Activated T-cell treated with anti-CD3 and anti-CD28 coated beads, Interleukin-2, amount 50 U/mL, for 24 hours (primary cell): ENCODE measurements around the gene SFI1.
"Not testable (repeated sequence)": the region's sequence is repeated elsewhere in the genome, so short reads cannot be mapped to it uniquely, and the experiment has no call there.

Source experiments
- DNase-seq: peaks from one replicate; pipeline ENCODE4 v3.0.0-alpha.2; 2020
- H3K27ac Mint-ChIP-seq: 2 replicates; pipeline ENCODE4 v1.8.0; 2020; ENCODE audit warnings: mild to moderate bottlenecking, mixed read lengths
- H3K27me3 Mint-ChIP-seq: 2 replicates; pipeline ENCODE4 v1.8.0; 2020; ENCODE audit warnings: mixed read lengths
- H3K36me3 Mint-ChIP-seq: 2 replicates; pipeline ENCODE4 v1.8.0; 2020; ENCODE audit warnings: low read depth, mixed read lengths
- H3K4me1 Mint-ChIP-seq: 2 replicates; pipeline ENCODE4 v1.8.0; 2020; ENCODE audit warnings: low read depth, mixed read lengths
- H3K4me3 Mint-ChIP-seq: 2 replicates; pipeline ENCODE4 v1.8.0; 2020; ENCODE audit warnings: mild to moderate bottlenecking, moderate library complexity, mixed read lengths
- H3K9me3 Mint-ChIP-seq: 2 replicates; pipeline ENCODE4 v1.8.0; 2020; ENCODE audit warnings: mixed read lengths

SFI1 gene

GRCh38 chr22:31488346-31488883 is 7.9 kb upstream of the SFI1 start:
- H3K36me3 Mint-ChIP-seq, result peaks cover 74% of the 10 kb centered on the region
- H3K4me1 Mint-ChIP-seq, result peaks cover 62% of the 10 kb centered on the region
- peak overlapping the region; percentile 88 for H3K4me3 Mint-ChIP-seq

GRCh38 chr22:31488988-31489617 is 7.2 kb upstream of the SFI1 start:
- Mint-ChIP-seq H3K27me3 (no peaks in the 10 kb centered on the region), H3K4me1 (peaks cover 60% of the 10 kb centered on the region), H3K27ac (peak overlapping the region; percentile 89), H3K36me3 (peaks cover 67% of the 10 kb centered on the region), H3K4me3 (peak overlapping the region; percentile 89), H3K9me3 (no peaks in the 10 kb centered on the region)
- peak; percentile 65 for DNase-seq

More at GRCh38 chr22:31488346-31488883, 7.9 kb upstream of the SFI1 start:
- no peak for DNase-seq
- Mint-ChIP-seq H3K27me3 (no peaks in the 10 kb centered on the region), H3K27ac (peak overlapping the region; percentile 89), H3K9me3 (no peaks in the 10 kb centered on the region)

- peak within 1 kb of the TSS; percentile 96 for H3K27ac Mint-ChIP-seq
- peaks cover 60% of the 10 kb centered on the region for H3K4me1 Mint-ChIP-seq
- H3K27me3 Mint-ChIP-seq, result no peaks in the 10 kb centered on the region
- H3K9me3 Mint-ChIP-seq, result no peaks in the 10 kb centered on the region
- H3K4me3 Mint-ChIP-seq, result peak within 1 kb of the TSS; percentile 89
- peak; percentile 90 for DNase-seq
- peaks cover 60% of the 10 kb centered on the region for H3K36me3 Mint-ChIP-seq
Measured at GRCh38 chr22:31489632-31490495, 6.5 kb upstream of the SFI1 start, which contains the start of gene EIF4ENIF1. Gene EIF4ENIF1 (minus strand): TSS chr22:31489842. CDS start chr22:31488718, 1,124 bp downstream.

DNA sequence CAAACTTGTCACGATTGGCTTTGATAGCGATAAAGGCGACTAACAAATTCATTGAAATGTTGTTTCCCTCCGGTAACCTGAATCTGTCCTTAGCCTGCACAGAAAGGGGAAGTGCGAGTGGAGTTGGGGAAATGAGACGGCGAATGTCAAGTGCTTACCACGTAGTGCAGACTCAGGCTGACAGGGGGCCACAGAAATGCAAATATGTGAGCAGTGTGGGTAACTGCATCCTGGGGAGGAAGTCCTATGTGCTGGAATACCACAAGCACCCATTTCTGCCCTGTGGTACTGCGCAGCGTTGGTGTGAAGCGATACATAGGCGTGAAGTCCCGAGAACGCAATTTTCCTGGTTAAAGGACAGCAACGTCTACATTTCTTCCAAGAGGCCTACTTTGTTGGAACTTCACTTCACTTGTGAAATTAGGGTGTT is 5.8 kb upstream of the SFI1 start:
- Mint-ChIP-seq H3K4me1 (peaks cover 55% of the 10 kb centered on the region), H3K27me3 (no peaks in the 10 kb centered on the region), H3K36me3 (peaks cover 53% of the 10 kb centered on the region)

GRCh38 chr22:31491218-31491962 is 4.9 kb upstream of the SFI1 start:
- Mint-ChIP-seq H3K9me3 (no peaks in the 10 kb centered on the region), H3K27ac (peak overlapping the region; percentile 96), H3K4me1 (peaks cover 60% of the 10 kb centered on the region), H3K27me3 (no peaks in the 10 kb centered on the region), H3K4me3 (peak overlapping the region; percentile 89), H3K36me3 (peaks cover 54% of the 10 kb centered on the region)
- DNase-seq, result no peak

More for the DNA sequence above, 5.8 kb upstream of the SFI1 start:
- Mint-ChIP-seq H3K4me3 (peak overlapping the region; percentile 89), H3K9me3 (no peaks in the 10 kb centered on the region), H3K27ac (peak overlapping the region; percentile 96)
- peak; percentile 65 for DNase-seq

DNA sequence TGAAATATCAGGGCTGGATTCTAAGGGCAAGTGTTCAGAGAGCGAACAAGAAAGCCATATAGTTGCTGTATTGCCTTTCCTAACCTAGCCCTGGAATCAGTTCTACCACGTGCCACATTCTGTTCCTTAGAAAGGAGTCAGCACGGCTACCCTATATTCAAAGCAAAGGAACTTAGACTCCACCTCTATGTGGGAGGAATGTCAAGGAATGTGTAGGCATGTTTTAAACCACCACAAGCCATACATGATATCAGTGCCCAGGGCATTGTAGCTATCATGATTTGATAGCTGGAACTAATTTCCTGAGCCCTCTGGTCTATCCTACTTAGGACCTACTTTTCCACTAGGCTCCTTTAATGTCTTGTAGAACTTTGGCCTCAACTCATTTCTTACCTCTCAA is 4.2 kb upstream of the SFI1 start:
- H3K9me3 Mint-ChIP-seq, result no peaks in the 10 kb centered on the region
- H3K27me3 Mint-ChIP-seq, result no peaks in the 10 kb centered on the region
- H3K4me3 Mint-ChIP-seq, result peak overlapping the region; percentile 32
- peak overlapping the region; percentile 96 for H3K27ac Mint-ChIP-seq
- peaks cover 54% of the 10 kb centered on the region for H3K4me1 Mint-ChIP-seq
- DNase-seq, result no peak
- H3K36me3 Mint-ChIP-seq, result peaks cover 52% of the 10 kb centered on the region

GRCh38 chr22:31493355-31493754 is 3.0 kb upstream of the SFI1 start:
- H3K27me3 Mint-ChIP-seq, DNase-seq, H3K9me3 Mint-ChIP-seq: not testable (repeated sequence)
- H3K4me3 Mint-ChIP-seq, result peak overlapping the region; percentile 2
- H3K27ac Mint-ChIP-seq, result peak overlapping the region; percentile 79
- H3K4me1 Mint-ChIP-seq, result peaks cover 52% of the 10 kb centered on the region
- H3K36me3 Mint-ChIP-seq, result peaks cover 50% of the 10 kb centered on the region

DNA sequence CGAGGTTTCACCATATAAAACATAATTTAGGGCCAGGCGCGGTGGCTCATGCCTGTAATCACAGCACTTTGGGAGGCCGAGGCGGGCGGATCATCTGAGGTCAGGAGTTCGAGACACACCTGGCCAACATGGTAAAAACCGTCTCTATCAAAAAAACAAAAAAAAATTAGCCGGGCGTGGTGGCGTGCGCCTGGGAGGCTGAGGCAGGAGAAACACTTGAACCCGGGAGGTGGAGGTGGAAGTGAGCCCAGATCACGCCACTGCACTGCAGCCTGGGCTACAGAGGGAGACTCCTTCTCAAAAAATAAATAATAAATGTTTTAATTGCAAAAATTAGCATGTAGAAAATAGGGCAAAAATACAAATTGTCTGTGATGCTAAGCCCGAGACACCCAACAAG is 993 bp upstream of the SFI1 start:
- peak overlapping the region; percentile 95 for H3K27ac Mint-ChIP-seq
- no peaks in the 10 kb centered on the region for H3K9me3 Mint-ChIP-seq
- H3K27me3 Mint-ChIP-seq, result no peaks in the 10 kb centered on the region
- H3K4me1 Mint-ChIP-seq, result peaks cover 59% of the 10 kb centered on the region
- peak overlapping the region; percentile 97 for H3K4me3 Mint-ChIP-seq
- peaks cover 55% of the 10 kb centered on the region for H3K36me3 Mint-ChIP-seq
- no peak for DNase-seq

DNA sequence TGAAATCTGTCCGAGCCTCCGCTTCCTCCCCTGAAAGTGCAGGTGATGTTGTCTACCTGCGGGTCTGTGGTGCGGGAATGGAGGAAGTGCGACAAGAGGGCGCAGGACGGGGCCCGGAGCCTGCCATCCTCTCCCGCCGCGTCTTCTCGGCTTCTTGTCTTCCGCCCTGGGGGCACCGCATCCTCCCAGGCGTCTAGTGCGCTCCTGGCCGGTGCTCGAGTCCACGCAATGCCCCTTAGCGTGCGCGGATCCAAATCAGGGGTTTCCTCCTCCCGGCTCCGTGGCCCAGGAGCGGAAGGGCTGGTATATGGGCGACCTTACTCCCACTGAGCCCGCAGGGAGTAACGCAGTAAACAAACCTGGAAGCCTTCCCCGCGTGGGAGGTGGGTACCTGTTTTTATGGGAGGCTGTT is 405 bp downstream of the SFI1 start:
- H3K27me3 Mint-ChIP-seq, result no peaks in the 10 kb centered on the region
- H3K4me1 Mint-ChIP-seq, result peaks cover 51% of the 10 kb centered on the region
- H3K36me3 Mint-ChIP-seq, result peaks cover 56% of the 10 kb centered on the region
- peak overlapping the region; percentile 97 for H3K4me3 Mint-ChIP-seq
- H3K27ac Mint-ChIP-seq, result peak overlapping the region; percentile 95
- H3K9me3 Mint-ChIP-seq, result no peaks in the 10 kb centered on the region
- peak; percentile 73 for DNase-seq

DNA sequence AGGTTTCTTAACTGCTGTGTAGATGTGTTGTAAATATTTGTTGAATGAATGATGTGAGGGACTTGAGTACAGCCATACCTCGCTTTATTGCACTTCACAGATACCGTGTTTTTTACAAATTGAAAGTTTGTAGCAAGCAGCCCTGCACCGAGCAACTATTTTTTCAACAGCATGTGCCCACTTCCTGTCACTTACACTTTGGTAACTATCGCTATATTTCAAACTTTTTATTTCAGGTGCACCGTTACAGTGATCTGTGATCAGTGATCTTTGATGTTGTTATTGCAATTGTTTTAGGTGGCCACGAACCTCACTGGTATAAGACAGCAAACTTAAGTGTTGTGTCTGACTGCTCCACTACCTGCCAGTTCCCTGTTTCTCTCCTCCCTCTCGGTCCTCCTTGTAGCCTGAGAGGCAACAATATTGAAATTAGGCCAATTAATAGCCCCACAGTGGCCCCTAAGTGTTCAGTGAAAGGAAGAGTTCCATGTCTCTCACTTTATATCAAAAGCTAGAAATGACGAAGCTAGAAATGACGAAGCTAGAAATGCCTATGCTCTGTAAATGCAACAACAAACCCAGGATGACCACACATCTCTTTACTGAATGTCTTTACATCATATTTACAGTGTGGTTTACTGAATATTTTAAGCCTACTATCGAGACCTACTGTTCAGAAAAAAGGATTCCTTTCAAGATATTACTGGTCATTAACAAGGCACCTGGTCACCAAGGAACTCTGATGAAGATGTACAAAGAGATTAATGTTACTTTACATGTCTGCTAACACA is 1.0 kb downstream of the SFI1 start:
- H3K36me3 Mint-ChIP-seq, result peaks cover 58% of the 10 kb centered on the region
- no peaks in the 10 kb centered on the region for H3K27me3 Mint-ChIP-seq
- peak overlapping the region; percentile 95 for H3K27ac Mint-ChIP-seq
- peak overlapping the region; percentile 97 for H3K4me3 Mint-ChIP-seq
- no peak for DNase-seq
- peaks cover 51% of the 10 kb centered on the region for H3K4me1 Mint-ChIP-seq
- H3K9me3 Mint-ChIP-seq, result no peaks in the 10 kb centered on the region

DNA sequence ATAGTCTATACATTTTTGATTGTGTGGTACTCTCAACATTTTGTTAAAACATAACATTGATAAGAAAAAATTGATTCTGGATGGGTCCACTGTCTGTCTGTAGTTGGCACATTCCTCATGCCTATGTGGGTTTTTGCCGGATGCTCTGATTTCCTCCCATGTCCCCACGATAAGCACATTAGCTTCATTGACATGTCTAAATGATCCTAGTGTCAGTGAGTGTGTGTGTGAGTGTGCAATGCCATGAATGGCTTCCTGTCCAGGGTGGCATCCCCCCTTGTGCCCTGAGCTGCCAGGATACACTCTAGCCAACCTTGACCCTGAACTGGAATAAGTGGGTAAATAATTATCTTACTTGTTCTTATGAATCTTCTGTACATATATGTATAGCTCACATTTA is 5.4 kb downstream of the SFI1 start:
- H3K4me1 Mint-ChIP-seq, result peaks cover 65% of the 10 kb centered on the region
- DNase-seq, result no peak
- peaks cover 88% of the 10 kb centered on the region for H3K36me3 Mint-ChIP-seq
- peak overlapping the region; percentile 79 for H3K27ac Mint-ChIP-seq
- no peaks in the 10 kb centered on the region for H3K9me3 Mint-ChIP-seq
- H3K27me3 Mint-ChIP-seq, result no peaks in the 10 kb centered on the region
- peak overlapping the region; percentile 12 for H3K4me3 Mint-ChIP-seq

- Mint-ChIP-seq H3K4me1 (peaks cover 70% of the 10 kb centered on the region), H3K27me3 (no peaks in the 10 kb centered on the region), H3K9me3 (no peaks in the 10 kb centered on the region), H3K27ac (peak overlapping the region; percentile 73), H3K4me3 (no peak overlapping the region), H3K36me3 (peaks cover 88% of the 10 kb centered on the region)
- no peak for DNase-seq
Measured at GRCh38 chr22:31503211-31503964, 7.1 kb downstream of the SFI1 start.

DNA sequence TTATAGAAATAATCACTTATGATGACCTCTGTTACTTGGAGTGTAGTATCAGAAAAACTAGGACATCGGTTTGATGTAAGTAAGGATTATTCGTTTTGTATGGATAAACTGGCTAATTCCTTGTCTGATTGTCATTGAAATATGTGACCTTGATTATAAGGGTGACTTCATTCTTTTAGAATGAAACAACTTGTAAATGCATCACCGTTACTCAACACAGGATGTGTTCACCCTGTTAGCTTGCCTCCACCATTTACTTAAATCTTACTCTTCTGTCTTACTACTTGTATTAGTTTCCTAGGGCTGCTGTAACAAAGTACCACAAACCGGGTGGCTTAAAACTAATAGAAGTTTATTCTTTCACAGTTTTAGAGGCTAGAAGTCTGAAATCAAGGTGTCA is 7.9 kb downstream of the SFI1 start:
- H3K36me3 Mint-ChIP-seq, result peaks cover 88% of the 10 kb centered on the region
- H3K9me3 Mint-ChIP-seq, result no peaks in the 10 kb centered on the region
- peak overlapping the region; percentile 59 for H3K27ac Mint-ChIP-seq
- no peak overlapping the region for H3K4me3 Mint-ChIP-seq
- H3K27me3 Mint-ChIP-seq, result no peaks in the 10 kb centered on the region
- no peak for DNase-seq
- H3K4me1 Mint-ChIP-seq, result peaks cover 70% of the 10 kb centered on the region
